NAMALWA (cell line): Measurements from ENCODE around the gene MAFB.

Source experiments
- DNase-seq: peaks from one replicate; pipeline ENCODE4 v3.0.0-alpha.2; 2015; ENCODE audit warnings: low spot score

MAFB gene

GRCh38 chr20:40655451-40655850 is 33.6 kb downstream of the MAFB start:
- DNase-seq, result no peak

DNA sequence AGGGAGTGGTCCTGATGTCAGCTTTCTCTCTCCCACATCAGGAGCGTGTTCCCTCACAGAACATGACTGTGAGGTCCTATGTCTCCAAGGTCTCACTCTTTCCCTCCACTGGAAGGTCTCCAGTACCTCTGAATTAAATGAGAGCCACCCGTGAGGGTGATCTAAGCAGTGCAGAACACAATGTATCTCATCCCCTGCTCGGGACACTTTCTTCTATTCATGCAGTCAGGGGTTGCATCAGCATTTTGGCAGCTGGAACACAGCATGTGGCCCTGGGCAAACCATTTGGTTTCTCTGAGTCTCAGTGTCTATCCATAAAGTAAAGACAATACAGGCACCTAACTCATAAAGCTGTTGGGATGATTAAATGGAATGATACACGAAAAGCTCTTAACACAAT is 34.2 kb downstream of the MAFB start:
- DNase-seq, result no peak

GRCh38 chr20:40652441-40652987 is 36.5 kb downstream of the MAFB start:
- no peak for DNase-seq

GRCh38 chr20:40651151-40651550 is 37.9 kb downstream of the MAFB start:
- DNase-seq, result no peak

- no peak for DNase-seq
Observed at GRCh38 chr20:40650707-40651106, 38.3 kb downstream of the MAFB start.

DNA sequence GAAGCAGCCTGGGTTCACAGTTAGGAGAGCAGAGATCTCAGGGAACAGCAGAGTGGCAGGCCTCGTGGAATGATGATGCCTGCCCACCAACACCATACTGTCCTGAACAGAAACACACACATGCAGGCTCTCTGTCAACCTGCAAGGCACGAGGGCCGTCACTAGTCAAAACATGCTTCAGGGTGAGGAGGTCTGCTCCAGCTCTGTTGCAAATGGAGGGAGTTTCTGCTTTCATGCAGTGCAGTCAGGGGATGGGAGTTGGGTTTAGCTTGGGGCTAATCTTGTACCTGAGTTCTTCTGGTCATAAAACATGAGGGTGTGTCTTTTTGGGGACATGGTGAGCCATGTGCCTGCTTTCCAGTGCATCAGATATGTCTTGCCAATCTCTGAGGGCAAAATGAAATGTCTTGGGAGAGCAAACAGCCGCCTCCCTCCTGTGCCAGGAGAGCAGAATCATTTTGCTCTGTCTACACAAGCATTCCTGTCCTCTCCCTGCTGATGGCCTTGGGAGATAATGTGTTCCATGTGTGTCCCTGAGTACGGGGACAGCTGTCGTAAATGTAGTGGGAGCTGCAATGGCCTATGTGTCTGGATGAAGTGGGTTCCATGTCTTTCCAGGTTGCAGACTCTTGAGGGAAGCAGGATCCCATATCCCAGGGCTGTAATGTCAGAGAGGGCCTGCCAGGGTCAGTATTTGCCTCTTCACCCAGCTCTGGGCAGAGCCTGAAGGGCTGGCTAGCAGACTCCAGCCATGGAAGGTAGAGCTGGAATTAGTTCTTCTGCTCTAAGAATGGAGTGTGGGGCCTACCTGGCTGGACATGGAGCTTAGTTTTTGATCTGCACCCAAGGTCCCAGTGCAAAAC is 40.6 kb downstream of the MAFB start:
- DNase-seq, result no peak

DNA sequence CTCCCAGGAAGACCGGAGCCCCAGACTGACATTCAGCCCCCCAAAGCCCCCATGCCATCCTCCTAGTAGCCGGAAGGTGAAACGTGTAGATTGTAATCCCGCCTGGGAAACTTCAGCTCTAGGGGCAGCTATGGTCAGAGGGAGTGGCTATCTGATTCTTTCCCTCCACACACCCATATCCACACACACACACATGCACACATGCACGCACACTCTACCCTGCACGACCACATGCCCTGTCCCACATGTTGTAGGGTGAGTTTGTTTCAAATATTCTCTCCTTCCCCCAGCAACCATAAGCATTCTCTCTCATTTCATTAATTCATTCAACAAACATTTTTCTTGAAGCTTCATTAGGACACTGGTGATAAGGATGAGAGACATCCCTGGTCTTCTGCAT is 42.2 kb downstream of the MAFB start:
- DNase-seq, result no peak

- DNase-seq, result no peak
Observed at GRCh38 chr20:40646361-40646760, 42.7 kb downstream of the MAFB start.

DNA sequence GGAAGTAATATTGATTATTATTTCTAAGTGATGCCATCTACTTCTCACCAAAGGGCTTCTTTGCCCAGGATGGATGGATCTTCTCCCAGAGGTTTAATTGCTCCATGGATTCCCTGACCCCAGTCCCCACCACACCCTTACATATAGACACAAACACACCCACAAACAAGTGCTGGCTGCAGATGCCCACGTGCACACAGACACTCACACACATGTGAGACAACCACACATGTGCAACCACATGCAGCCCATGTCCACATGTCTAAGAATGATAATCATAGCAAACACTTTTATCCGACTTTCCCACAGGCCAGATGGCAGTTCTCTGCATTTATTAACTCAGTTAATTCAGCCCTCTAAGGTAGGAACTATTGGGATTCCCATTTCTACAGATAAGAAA is 44.2 kb downstream of the MAFB start:
- DNase-seq, result no peak

GRCh38 chr20:40643891-40644290 is 45.1 kb downstream of the MAFB start:
- DNase-seq, result no peak

GRCh38 chr20:40641809-40642208 is 47.2 kb downstream of the MAFB start:
- no peak for DNase-seq

DNA sequence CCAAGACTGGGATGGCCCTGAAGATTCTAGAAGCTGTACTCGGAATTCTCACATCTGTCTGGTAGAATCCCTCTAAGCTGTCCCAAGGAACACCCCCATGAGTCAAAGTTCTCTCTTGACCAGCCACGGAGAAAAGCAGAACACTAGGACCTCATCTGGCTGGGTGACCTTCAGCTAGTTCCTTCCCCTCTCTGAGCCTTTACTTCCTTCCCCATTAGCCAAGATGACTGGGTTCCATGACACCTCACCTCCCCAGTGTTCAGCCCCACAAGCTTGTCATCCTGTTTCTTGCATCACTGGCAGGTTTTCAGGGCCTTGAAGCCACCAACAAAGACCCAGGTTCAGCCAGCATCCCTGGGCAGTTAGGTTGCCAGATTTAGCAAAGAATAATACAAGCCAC is 47.8 kb downstream of the MAFB start:
- no peak for DNase-seq

- no peak for DNase-seq
Observed at GRCh38 chr20:40640667-40641066, 48.4 kb downstream of the MAFB start.

- no peak for DNase-seq
Observed at GRCh38 chr20:40639676-40640355, 49.2 kb downstream of the MAFB start.

GRCh38 chr20:40639132-40639531 is 49.9 kb downstream of the MAFB start:
- DNase-seq, result no peak

GRCh38 chr20:40638414-40638813 is 50.6 kb downstream of the MAFB start:
- no peak for DNase-seq

GRCh38 chr20:40637176-40637575 is 51.9 kb downstream of the MAFB start:
- no peak for DNase-seq

DNA sequence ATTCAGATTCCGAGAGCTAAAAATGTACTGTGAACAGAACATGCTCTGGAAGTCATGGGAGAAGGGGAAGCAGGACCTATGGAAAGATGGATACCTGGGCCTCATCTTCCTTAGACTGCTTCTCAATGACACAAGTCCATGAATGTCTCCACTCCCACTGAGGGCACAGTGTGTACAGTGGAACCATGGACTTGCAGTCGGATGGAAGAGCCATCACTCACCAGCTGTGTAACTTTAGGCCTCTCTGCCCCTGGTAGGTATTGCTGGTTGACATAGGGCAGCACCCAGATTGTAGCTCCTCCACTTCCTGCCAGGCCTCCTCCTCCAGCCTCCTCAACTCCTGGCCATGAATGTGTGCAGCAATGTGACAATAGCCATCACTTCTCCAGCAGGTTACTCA is 52.5 kb downstream of the MAFB start:
- no peak for DNase-seq

GRCh38 chr20:40635971-40636370 is 53.1 kb downstream of the MAFB start:
- no peak for DNase-seq
